Lower leg skin (tissue), 3 donors: ENCODE measurements around the gene ALDH1A1.

Experiments
- POLR2A ChIP-seq, 2 donors: fragments of 450-650 bp; IDR thresholded peaks; one replicate each; pipeline ENCODE4 v1.6.1; 2016 to 2017; ENCODE audit warnings: antibody characterized with exemption in 2 of 2, mild to moderate bottlenecking in 1 of 2, moderate library complexity in 1 of 2
- TF ChIP-seq, protein P1 (sequence below), 3 donors: fragments of 450-650 bp; IDR thresholded peaks; one replicate each; pipeline ENCODE4 v1.5.1; 2016; ENCODE audit warnings: antibody characterized with exemption in 3 of 3, mild to moderate bottlenecking in 3 of 3, moderate library complexity in 2 of 3

DNA sequence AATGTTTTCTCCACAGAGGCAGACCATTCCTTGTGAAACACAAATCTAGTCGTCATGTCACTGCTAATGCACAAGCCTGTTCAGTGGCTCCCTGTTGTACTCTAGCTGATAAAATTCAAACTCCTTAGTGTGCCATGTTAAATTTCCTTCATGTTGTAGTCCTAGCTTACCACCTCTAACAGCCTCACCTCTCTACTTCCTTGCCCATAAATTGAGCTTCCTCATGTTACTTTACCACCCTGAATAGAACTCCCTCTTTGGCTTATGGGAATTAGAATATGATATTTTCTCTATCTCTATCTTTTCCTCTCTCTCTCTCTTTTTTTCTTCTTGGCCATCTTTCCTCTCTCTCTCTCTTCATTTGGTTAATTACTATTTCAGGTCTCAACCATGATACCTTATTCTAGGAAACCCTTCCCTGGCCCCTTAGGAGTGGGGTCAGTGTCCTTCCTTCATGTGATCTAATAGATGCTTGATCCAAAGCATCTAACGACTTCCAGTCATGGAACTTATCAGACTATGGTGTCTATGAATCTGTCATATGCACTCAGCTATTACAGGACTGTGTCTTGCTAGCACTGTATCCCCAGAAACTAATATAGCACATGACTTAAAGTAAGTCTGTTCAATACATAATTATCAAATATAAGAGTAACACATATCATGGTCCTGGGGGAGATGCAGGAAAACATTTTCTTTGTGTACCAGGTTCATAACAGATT, 31.5 kb upstream of the ALDH1A1 start:
- TF ChIP-seq, protein P1, sequence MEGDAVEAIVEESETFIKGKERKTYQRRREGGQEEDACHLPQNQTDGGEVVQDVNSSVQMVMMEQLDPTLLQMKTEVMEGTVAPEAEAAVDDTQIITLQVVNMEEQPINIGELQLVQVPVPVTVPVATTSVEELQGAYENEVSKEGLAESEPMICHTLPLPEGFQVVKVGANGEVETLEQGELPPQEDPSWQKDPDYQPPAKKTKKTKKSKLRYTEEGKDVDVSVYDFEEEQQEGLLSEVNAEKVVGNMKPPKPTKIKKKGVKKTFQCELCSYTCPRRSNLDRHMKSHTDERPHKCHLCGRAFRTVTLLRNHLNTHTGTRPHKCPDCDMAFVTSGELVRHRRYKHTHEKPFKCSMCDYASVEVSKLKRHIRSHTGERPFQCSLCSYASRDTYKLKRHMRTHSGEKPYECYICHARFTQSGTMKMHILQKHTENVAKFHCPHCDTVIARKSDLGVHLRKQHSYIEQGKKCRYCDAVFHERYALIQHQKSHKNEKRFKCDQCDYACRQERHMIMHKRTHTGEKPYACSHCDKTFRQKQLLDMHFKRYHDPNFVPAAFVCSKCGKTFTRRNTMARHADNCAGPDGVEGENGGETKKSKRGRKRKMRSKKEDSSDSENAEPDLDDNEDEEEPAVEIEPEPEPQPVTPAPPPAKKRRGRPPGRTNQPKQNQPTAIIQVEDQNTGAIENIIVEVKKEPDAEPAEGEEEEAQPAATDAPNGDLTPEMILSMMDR (IDR thresholded peaks at IDR 0.05) = no peak
- no peak for TF ChIP-seq POLR2A (IDR thresholded peaks at IDR 0.05)
